Trophoblast cell (in vitro differentiated cells and primary cell): ENCODE data around the gene ZNF333.
"Not testable (repeated sequence)": the region's sequence is repeated elsewhere in the genome, so short reads cannot be mapped to it uniquely, and the experiment has no call there.

Experiments
- DNase-seq, 2 donors: peaks; one replicate each; pipeline ENCODE4 v3.0.0-alpha.2; 2016
- H2AFZ ChIP-seq: 2 replicates; pipeline ENCODE4 v1.6.1; 2013; ENCODE audit warnings: low read length, moderate library complexity, mild to moderate bottlenecking; ENCODE audit not compliant: insufficient read depth, poor library complexity
- H2AK5ac ChIP-seq: 2 replicates; pipeline ENCODE4 v1.6.1; 2013; ENCODE audit warnings: mild to moderate bottlenecking, low read length
- H2BK120ac ChIP-seq: 2 replicates; pipeline ENCODE4 v1.6.1; 2013; ENCODE audit warnings: low read length, mild to moderate bottlenecking, moderate library complexity; ENCODE audit not compliant: insufficient read depth, poor library complexity
- H2BK12ac ChIP-seq: 2 replicates; pipeline ENCODE4 v1.6.1; 2013; ENCODE audit warnings: mild to moderate bottlenecking, low read length, moderate library complexity
- H2BK5ac ChIP-seq: 2 replicates; pipeline ENCODE4 v1.6.1; 2013; ENCODE audit warnings: low read length, low read depth, moderate library complexity, mild to moderate bottlenecking; ENCODE audit not compliant: poor library complexity
- H3K14ac ChIP-seq: 2 replicates; pipeline ENCODE4 v1.6.1; 2013; ENCODE audit warnings: mild to moderate bottlenecking, low read length
- H3K18ac ChIP-seq: 2 replicates; pipeline ENCODE4 v1.6.1; 2013; ENCODE audit warnings: mild to moderate bottlenecking, low read length
- H3K23ac ChIP-seq: 2 replicates; pipeline ENCODE4 v1.6.1; 2013; ENCODE audit warnings: low read length
- H3K27ac ChIP-seq: 2 replicates; pipeline ENCODE4 v1.5.1; 2013; ENCODE audit warnings: low read depth, mild to moderate bottlenecking, inconsistent platforms, low read length, moderate library complexity
- H3K27me3 ChIP-seq: 2 replicates; pipeline ENCODE4 v1.6.1; 2013; ENCODE audit warnings: inconsistent platforms, mild to moderate bottlenecking, low read length, moderate library complexity; ENCODE audit not compliant: insufficient read depth
- H3K36me3 ChIP-seq, 2 experiments: 1 replicate in 1 of 2; 2 replicates in 1 of 2; pipeline ENCODE4 v1.6.1; 2013; ENCODE audit warnings: low read length in 2 of 2, mild to moderate bottlenecking in 2 of 2, moderate library complexity in 1 of 2; ENCODE audit not compliant: insufficient read depth in 2 of 2, control insufficient read depth in 1 of 2
- H3K4ac ChIP-seq: 2 replicates; pipeline ENCODE4 v1.6.1; 2013; ENCODE audit warnings: low read depth, mild to moderate bottlenecking, low read length, moderate library complexity
- H3K4me1 ChIP-seq, 2 experiments: 1 replicate in 1 of 2; 2 replicates in 1 of 2; pipeline ENCODE4 v1.6.1; 2013; ENCODE audit warnings: low read length in 2 of 2, mild to moderate bottlenecking in 2 of 2, moderate library complexity in 1 of 2; ENCODE audit not compliant: insufficient read depth in 2 of 2, control insufficient read depth in 1 of 2
- H3K4me2 ChIP-seq: 2 replicates; pipeline ENCODE4 v1.6.1; 2013; ENCODE audit warnings: inconsistent platforms, mild to moderate bottlenecking, low read length, moderate library complexity
- H3K4me3 ChIP-seq: 2 replicates; pipeline ENCODE4 v1.5.1; 2013; ENCODE audit warnings: mild to moderate bottlenecking, low read depth, low read length, inconsistent platforms
- H3K79me1 ChIP-seq: one replicate; pipeline ENCODE4 v1.6.1; 2013; ENCODE audit warnings: low read length
- H3K79me2 ChIP-seq: 2 replicates; pipeline ENCODE4 v1.6.1; 2013; ENCODE audit warnings: low read length, mild to moderate bottlenecking; ENCODE audit not compliant: control insufficient read depth, insufficient read depth, poor library complexity
- H3K9ac ChIP-seq: 2 replicates; pipeline ENCODE4 v1.6.1; 2013; ENCODE audit warnings: mild to moderate bottlenecking, low read length
- H3K9me3 ChIP-seq: 2 replicates; pipeline ENCODE4 v1.6.1; 2013; ENCODE audit warnings: low read depth, mild to moderate bottlenecking, control low read depth, inconsistent platforms, low read length; ENCODE audit not compliant: insufficient read depth
- H4K12ac ChIP-seq: 2 replicates; pipeline ENCODE4 v1.6.1; 2013; ENCODE audit warnings: low read depth, mild to moderate bottlenecking, low read length, moderate library complexity
- H4K8ac ChIP-seq: 2 replicates; pipeline ENCODE4 v1.6.1; 2013; ENCODE audit warnings: low read depth, mild to moderate bottlenecking, low read length, moderate library complexity
- H4K91ac ChIP-seq: one replicate; pipeline ENCODE4 v1.6.1; 2013; ENCODE audit warnings: low read depth, mild to moderate bottlenecking, low read length, moderate library complexity
- WGBS: extraction: QIAGEN DNeasy Blood & Tissue Kit; methylation state at CpG from one replicate; pipeline ENCODE4 v1.1.7; 2013; ENCODE audit warnings: missing lambda C conversion rate; ENCODE audit not compliant: insufficient read length, insufficient coverage; ENCODE audit errors: extremely low coverage; 5-methylcytosine and 5-hydroxymethylcytosine counted together

Gene ZNF333

GRCh38 chr19:14779151-14779550 lies 89.3 kb downstream of the ZNF333 start:
- no peak overlapping the region for H4K12ac ChIP-seq

GRCh38 chr19:14780622-14781225 lies 90.9 kb downstream of the ZNF333 start:
- H2AK5ac ChIP-seq, H3K79me2 ChIP-seq, H4K91ac ChIP-seq, H4K12ac ChIP-seq, H3K4me2 ChIP-seq, H3K18ac ChIP-seq, H3K23ac ChIP-seq, H3K27me3 ChIP-seq, H4K8ac ChIP-seq, H3K4me3 ChIP-seq, H2BK5ac ChIP-seq, H2AFZ ChIP-seq, H2BK120ac ChIP-seq, H3K4ac ChIP-seq, H3K9me3 ChIP-seq, H3K79me1 ChIP-seq, H3K27ac ChIP-seq, H3K9ac ChIP-seq, H3K36me3 ChIP-seq, H2BK12ac ChIP-seq, H3K14ac ChIP-seq, DNase-seq: not testable (repeated sequence)
- WGBS, result no CpG with 5 or more reads among the region's 14 CpGs
- peaks cover 6 to 12% of the 10 kb centered on the region in 2 experiments for H3K4me1 ChIP-seq

More at GRCh38 chr19:14779151-14779550, 89.3 kb downstream of the ZNF333 start:
- no peak overlapping the region for H3K23ac ChIP-seq
- no peaks in the 10 kb centered on the region for H3K27me3 ChIP-seq
- WGBS, result no CpG with 5 or more reads among the region's 5 CpGs
- no peak overlapping the region for H3K27ac ChIP-seq
- H3K14ac ChIP-seq, result no peak overlapping the region
- H3K79me1 ChIP-seq, result no peaks in the 10 kb centered on the region
- no peak for DNase-seq
- no peak overlapping the region for H2BK120ac ChIP-seq
- no peak overlapping the region for H4K8ac ChIP-seq
- no peaks in the 10 kb centered on the region for H3K79me2 ChIP-seq
- no peak overlapping the region for H3K4me3 ChIP-seq
- no peak overlapping the region for H2BK5ac ChIP-seq
- H3K4me2 ChIP-seq, result no peak overlapping the region
- no peak overlapping the region for H3K9ac ChIP-seq
- no peak overlapping the region for H2BK12ac ChIP-seq
- no peak overlapping the region for H3K4ac ChIP-seq
- H2AK5ac ChIP-seq, result no peak overlapping the region
- no peaks in the 10 kb centered on the region for H3K36me3 ChIP-seq
- no peak overlapping the region for H4K91ac ChIP-seq
- H3K9me3 ChIP-seq, result no peaks in the 10 kb centered on the region
- no peak overlapping the region for H3K18ac ChIP-seq
- H2AFZ ChIP-seq, result no peak overlapping the region
- H3K4me1 ChIP-seq, result peaks cover 6 to 10% of the 10 kb centered on the region in 2 experiments

GRCh38 chr19:14781713-14782536 lies 92.1 kb downstream of the ZNF333 start:
- H3K79me2 ChIP-seq, H4K12ac ChIP-seq, H4K91ac ChIP-seq, H2AFZ ChIP-seq, H3K18ac ChIP-seq, H3K9ac ChIP-seq, H2BK12ac ChIP-seq, H3K9me3 ChIP-seq, H3K79me1 ChIP-seq, H3K4me3 ChIP-seq, H3K4me1 ChIP-seq, H4K8ac ChIP-seq, H3K27ac ChIP-seq, H2BK120ac ChIP-seq, H3K23ac ChIP-seq, H2AK5ac ChIP-seq, H3K4ac ChIP-seq, H2BK5ac ChIP-seq, H3K36me3 ChIP-seq, H3K14ac ChIP-seq, DNase-seq, H3K4me2 ChIP-seq, H3K27me3 ChIP-seq: not testable (repeated sequence)
- whole genome bisulfite sequencing, result no CpG with 5 or more reads among the region's 17 CpGs

- Histone ChIP-seq H2AK5ac (no peak overlapping the region), H3K4me1 (peaks cover 3 to 7% of the 10 kb centered on the region in 2 experiments), H4K8ac (no peak overlapping the region), H3K79me1 (peaks cover 5% of the 10 kb centered on the region), H2BK5ac (no peak overlapping the region), H2BK120ac (no peak overlapping the region), H2BK12ac (no peak overlapping the region), H3K4ac (no peak overlapping the region), H3K4me2 (no peak overlapping the region), H2AFZ (no peak overlapping the region), H3K23ac (no peak overlapping the region), H3K27ac (no peak overlapping the region), H3K18ac (no peak overlapping the region), H4K12ac (no peak overlapping the region), H3K9me3 (no peaks in the 10 kb centered on the region), H3K79me2 (no peaks in the 10 kb centered on the region), H3K27me3 (no peaks in the 10 kb centered on the region), H4K91ac (no peak overlapping the region), H3K14ac (no peak overlapping the region), H3K4me3 (no peak overlapping the region), H3K9ac (no peak overlapping the region), H3K36me3 (no peaks in the 10 kb centered on the region)
- DNase-seq, result peak; percentile 29 to 64
- WGBS, result no CpG with 5 or more reads among the region's 16 CpGs
These were observed 93.0 kb downstream of the ZNF333 start for GRCh38 chr19:14782626-14783409.
